Gastroesophageal sphincter (tissue), 4 donors: ENCODE results near the gene HBG2. TPM values are rescaled to one million over a fixed set of nuclear protein-coding genes. Genes with fewer than 3 reads are reported as not detected.

Experiments used
- ATAC-seq: fragments of 150-250 bp; one replicate; pipeline ENCODE4 v1.9.1; 2016; ENCODE audit warnings: mild to moderate bottlenecking, moderate library complexity
- H3K27ac ChIP-seq, 4 donors: fragments of 200-600 bp; sonication (generic) in 3 of 4; 1 replicate in 3 of 4; 2 replicates in 1 of 4; pipeline ENCODE4 v1.5.1; 2016 to 2019
- H3K27me3 ChIP-seq: fragments of 200-600 bp; sonication (generic); one replicate; pipeline ENCODE4 v1.5.1; 2019
- H3K36me3 ChIP-seq, 2 donors: fragments of 200-600 bp; sonication (generic); one replicate each; pipeline ENCODE4 v1.5.1; 2019; ENCODE audit warnings: control low read depth in 1 of 2
- H3K4me1 ChIP-seq, 3 donors: fragments of 200-600 bp; sonication (generic); 1 replicate in 2 of 3; 2 replicates in 1 of 3; pipeline ENCODE4 v1.5.1; 2016 to 2019; ENCODE audit warnings: control low read depth in 2 of 3
- H3K4me3 ChIP-seq, 2 donors: fragments of 200-600 bp; sonication (generic); one replicate each; pipeline ENCODE4 v1.5.1; 2019; ENCODE audit warnings: mild to moderate bottlenecking in 1 of 2, moderate library complexity in 1 of 2
- H3K9me3 ChIP-seq, 3 donors: fragments of 200-600 bp; sonication (generic); one replicate each; pipeline ENCODE4 v1.5.1; 2017 to 2019; ENCODE audit warnings: control low read depth in 2 of 3
- CTCF ChIP-seq, 4 experiments: fragments of 200-600 bp in 2 of 4; fragments of 450-650 bp in 2 of 4; sonication (generic) in 1 of 4; IDR thresholded peaks; one replicate each; pipeline ENCODE4 v1.5.1; 2017 to 2019; ENCODE audit warnings: antibody characterized with exemption in 4 of 4, mild to moderate bottlenecking in 2 of 4, moderate library complexity in 2 of 4
- EP300 ChIP-seq: sonication (generic); formaldehyde crosslinking; IDR thresholded peaks from one replicate; pipeline ENCODE4 v1.6.1; 2017; ENCODE audit warnings: antibody characterized with exemption, mild to moderate bottlenecking
- POLR2A ChIP-seq, 2 donors: fragments of 450-650 bp; IDR thresholded peaks; one replicate each; pipeline ENCODE4 v1.6.1; 2017; ENCODE audit warnings: antibody characterized with exemption in 2 of 2, mild to moderate bottlenecking in 2 of 2, moderate library complexity in 1 of 2
- POLR2AphosphoS5 ChIP-seq: sonication (generic); formaldehyde crosslinking; IDR thresholded peaks from one replicate; pipeline ENCODE4 v1.6.1; 2017; ENCODE audit warnings: antibody characterized with exemption
- WGBS, 2 donors: methylation state at CpG; one replicate each; pipeline ENCODE4 v1.1.5; 2018; ENCODE audit warnings: low coverage in 1 of 2; 5-methylcytosine and 5-hydroxymethylcytosine counted together
- total RNA-seq, 4 donors: library from RNA; depleted of rRNA; stranded (reverse); fragments of >200 nt; gene quantifications; one replicate each; pipeline ENCODE4 v1.1.0, GENCODE V29; 2016

Gene HBG2
- total RNA-seq, 4 donors from 2014 or later = not detected

DNA sequence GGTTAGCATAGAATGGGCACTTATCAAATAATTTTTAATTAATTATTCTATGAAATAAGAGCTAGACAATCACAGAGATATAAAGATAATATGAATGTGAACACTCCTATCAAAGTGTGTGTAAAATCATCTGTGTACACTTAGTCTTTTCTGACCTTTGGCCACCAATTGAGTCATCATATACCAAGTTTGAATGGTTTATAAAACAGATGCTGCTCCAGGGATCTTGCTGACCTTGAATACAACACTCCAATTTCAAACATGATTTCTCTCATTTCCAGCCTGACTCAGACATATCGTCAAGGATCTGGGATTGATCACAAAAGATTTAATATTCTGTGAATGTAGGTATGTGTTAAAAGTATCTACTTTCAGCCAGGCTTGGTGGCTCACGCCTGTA lies 51.2 kb downstream of the HBG2 start:
- Histone ChIP-seq H3K4me1 (no peaks in the 10 kb centered on the region), H3K36me3 (no peaks in the 10 kb centered on the region), H3K27me3 (no peaks in the 10 kb centered on the region), H3K27ac (no peak overlapping the region), H3K9me3 (no peaks in the 10 kb centered on the region), H3K4me3 (no peak overlapping the region)
- TF ChIP-seq POLR2AphosphoS5 (no peak), CTCF (IDR thresholded peaks at IDR 0.05) (no peak), EP300 (no peak), POLR2A (IDR thresholded peaks at IDR 0.05) (no peak)
- no peak for ATAC-seq
- WGBS, 2 donors = 83 to 100% methylated on average over 1 of the region's 2 CpGs

Other genes with a start within 250 kb of the HBG2 start
- not detected for gene OR52J3, start 208.3 kb downstream of the HBG2 start, total RNA-seq
- not detected for gene OR52E2, start 195.2 kb downstream of the HBG2 start, total RNA-seq
- gene OR52E1, start 185.2 kb downstream of the HBG2 start, total RNA-seq = not detected
- under 1 TPM in 1 of 4 donors, not detected in 3; 0.12 TPM for gene OR52A5, start 116.4 kb downstream of the HBG2 start, total RNA-seq
- not detected for gene OR52A1, start 100.0 kb downstream of the HBG2 start, total RNA-seq
- gene OR51V1, start 54.1 kb downstream of the HBG2 start, total RNA-seq = not detected
- gene HBB, start 27.7 kb downstream of the HBG2 start, total RNA-seq = 100 to 1,000 TPM in 2 of 4 donors, 10 to 100 TPM in 1, not detected in 1; 16.1 to 148 (median 132) TPM
- not detected for gene HBD, start 20.3 kb downstream of the HBG2 start, total RNA-seq
- not detected for gene HBG1, start 4.9 kb downstream of the HBG2 start, total RNA-seq
- under 1 TPM in 1 of 4 donors, not detected in 3; 0.67 TPM for gene HBE1, start 15.2 kb upstream of the HBG2 start, total RNA-seq
- not detected for gene OR51B4, start 47.2 kb upstream of the HBG2 start, total RNA-seq
- gene OR51B2, start 69.5 kb upstream of the HBG2 start, total RNA-seq = under 1 TPM in 1 of 4 donors, not detected in 3; 0.67 TPM
- gene OR51B5, start 88.7 kb upstream of the HBG2 start, total RNA-seq = not detected
- not detected for gene OR51B6, start 96.7 kb upstream of the HBG2 start, total RNA-seq
- not detected for gene OR51M1, start 129.0 kb upstream of the HBG2 start, total RNA-seq
- gene OR51Q1, start 167.3 kb upstream of the HBG2 start, total RNA-seq = not detected
- not detected for gene OR51I1, start 186.7 kb upstream of the HBG2 start, total RNA-seq
- not detected for gene OR51I2, start 194.5 kb upstream of the HBG2 start, total RNA-seq
- not detected for gene OR52D1, start 233.9 kb upstream of the HBG2 start, total RNA-seq